ENCODE measurements around the gene TMEM119. TPM values are rescaled to one million over a fixed set of nuclear protein-coding genes. Genes with fewer than 3 reads are reported as not detected.

Gene TMEM119
- total and polyA plus RNA-seq, 10 of the 15 experiments (the other 5 are each of a cell fraction or from before 2014, with no cell fraction given): 0.11 to 0.44 (median 0.19) TPM; not detected in 5

GRCh38 chr12:108645686-108646599, 48.1 kb upstream of the TMEM119 start:
- H3K27ac ChIP-seq (ENCODE audit: control insufficient read depth, insufficient read depth): no peak overlapping the region
- RAD21 ChIA-PET (ENCODE audit: unreplicated experiment): interaction anchor here (2.0 kb wide), 1 partner anchor 18 kb away, joined by 6 read pairs; no protein-coding TSS in a partner anchor

More at GRCh38 chr12:108645686-108646599, 48.1 kb upstream of the TMEM119 start:
- in situ Hi-C loops (cut with MboI) (no loop called here), intact Hi-C loops (cut with micrococcal nuclease; ENCODE audit: unreplicated experiment) (no loop called here)
- Histone ChIP-seq H4K20me1 (ENCODE audit: control insufficient read depth, insufficient read depth) (no peaks in the 10 kb centered on the region), H3K36me3 (ENCODE audit: control insufficient read depth in 2 of 2, insufficient read depth in 2 of 2, low read length in 1 of 2) (peaks cover 17 to 35% of the 10 kb centered on the region in 2 experiments), H3K27me3 (replicated peaks in 1 of 2; ENCODE audit: control insufficient read depth in 2 of 2, insufficient read depth in 2 of 2, low read length in 1 of 2) (no peaks in the 10 kb centered on the region), H3K9me3 (replicated peaks; ENCODE audit: control insufficient read depth, insufficient read depth, low read length) (no peaks in the 10 kb centered on the region), H3K9ac (ENCODE audit: control insufficient read depth, insufficient read depth, low read length) (no peak overlapping the region), H3K4me1 (ENCODE audit: control insufficient read depth, insufficient read depth, low read length) (peaks cover 16% of the 10 kb centered on the region), H3K4me2 (ENCODE audit: control insufficient read depth, insufficient read depth) (no peak overlapping the region), H3K79me2 (ENCODE audit: control insufficient read depth, insufficient read depth, low read length) (no peaks in the 10 kb centered on the region), H3K4me3 (no peak overlapping the region), H2AFZ (ENCODE audit: control insufficient read depth, low read depth, low read length) (no peak overlapping the region)
- BruUV-seq (replicated peaks): no TSS peak
- ChIA-PET SMC1A (ENCODE audit: uncharacterized antibody, unreplicated experiment) (interaction anchor here (1.0 to 3.3 kb wide), 7 partner anchors 9 to 304 kb away, joined by 3 to 20 read pairs (median 6); no protein-coding TSS in a partner anchor), CTCF (interaction anchor here (0.6 to 2.7 kb wide), 5 partner anchors 25 to 158 kb away, joined by 3 to 9 read pairs (median 5); no protein-coding TSS in a partner anchor), POLR2A (interaction anchor here (0.6 to 1.9 kb wide), 4 partner anchors 9 to 192 kb away, joined by 3 to 5 read pairs (median 3); no protein-coding TSS in a partner anchor)
- DNase-seq (ENCODE audit: low read depth, low spot score) (no peak), ATAC-seq (no peak), FAIRE-seq (peak; percentile 47)
- TF ChIP-seq POLR2AphosphoS2 (IDR thresholded peaks at IDR 0.05; ENCODE audit: low read depth, low read length) (peak; percentile 58; the same call in 1 of the 2 replicates), POLR2A (IDR thresholded peaks at IDR 0.05; ENCODE audit: low read depth, low read length) (peak; percentile 39; the same call in 1 of the 2 replicates), HSF1 (IDR thresholded peaks at IDR 0.05; ENCODE audit: low read depth, low read length) (no peak)
- WGBS (ENCODE audit: insufficient coverage, insufficient replicate concordance, low lambda C conversion rate, missing lambda C conversion rate): 90% methylated on average over 15 of the region's 15 CpGs

Data from GM12878 (cell line).